ENCODE data around the gene SHISA5. TPM values are rescaled to one million over a fixed set of nuclear protein-coding genes. Genes with fewer than 3 reads are reported as not detected.

The SHISA5 gene
- total RNA-seq, 1 experiment from 2014 or later, result 226 TPM

GRCh38 chr3:48425281-48425812, 78.6 kb downstream of the SHISA5 start:
- Histone ChIP-seq H3K9me3 (no peaks in the 10 kb centered on the region), H3K27me3 (replicated peaks; ENCODE audit: control insufficient read depth, insufficient read depth, low read length) (no peaks in the 10 kb centered on the region), H3K4me1 (peaks cover 27% of the 10 kb centered on the region), H3K36me3 (ENCODE audit: control insufficient read depth, insufficient read depth, low read length) (peaks cover 12% of the 10 kb centered on the region), H3K4me3 (ENCODE audit: low read depth, low read length) (no peak overlapping the region)
- intact Hi-C loops (cut with micrococcal nuclease; ENCODE audit: unreplicated experiment), result no loop called here
- no TSS peak for BruUV-seq (replicated peaks)
- DNase-seq, result no peak
- Mint-ChIP-seq H3K4me3 (ENCODE audit: unreplicated experiment) (peak overlapping the region; percentile 8), H3K4me1 (ENCODE audit: low read depth, unreplicated experiment) (peaks cover 35% of the 10 kb centered on the region), H3K36me3 (ENCODE audit: insufficient read depth, unreplicated experiment) (peaks cover 59% of the 10 kb centered on the region), H3K9me3 (ENCODE audit: unreplicated experiment) (no peaks in the 10 kb centered on the region), H3K27ac (ENCODE audit: unreplicated experiment) (peak overlapping the region; percentile 60), H3K27me3 (ENCODE audit: insufficient read depth, unreplicated experiment) (no peaks in the 10 kb centered on the region)
- TF ChIP-seq CTCF (IDR thresholded peaks at IDR 0.05; ENCODE audit: insufficient read depth in 1 of 2, low read depth in 1 of 2, low read length in 1 of 2, severe bottlenecking in 1 of 2, unreplicated experiment in 1 of 2), result no peak
- ChIA-PET CTCF (no interaction called here), POLR2A (no interaction called here)

- Mint-ChIP-seq H3K4me3 (ENCODE audit: unreplicated experiment) (no peak overlapping the region), H3K27ac (ENCODE audit: unreplicated experiment) (no peak overlapping the region), H3K4me1 (ENCODE audit: low read depth, unreplicated experiment) (peaks cover 34% of the 10 kb centered on the region), H3K27me3 (ENCODE audit: insufficient read depth, unreplicated experiment) (no peaks in the 10 kb centered on the region), H3K9me3 (ENCODE audit: unreplicated experiment) (no peaks in the 10 kb centered on the region), H3K36me3 (ENCODE audit: insufficient read depth, unreplicated experiment) (peaks cover 64% of the 10 kb centered on the region)
- no peak for DNase-seq
- intact Hi-C loops (cut with micrococcal nuclease; ENCODE audit: unreplicated experiment), result no loop called here
- Histone ChIP-seq H3K4me1 (peaks cover 23% of the 10 kb centered on the region), H3K36me3 (ENCODE audit: control insufficient read depth, insufficient read depth, low read length) (peaks cover 13% of the 10 kb centered on the region), H3K9me3 (no peaks in the 10 kb centered on the region), H3K4me3 (ENCODE audit: low read depth, low read length) (no peak overlapping the region), H3K27me3 (replicated peaks; ENCODE audit: control insufficient read depth, insufficient read depth, low read length) (no peaks in the 10 kb centered on the region)
- no peak for TF ChIP-seq CTCF (IDR thresholded peaks at IDR 0.05; ENCODE audit: insufficient read depth in 1 of 2, low read depth in 1 of 2, low read length in 1 of 2, severe bottlenecking in 1 of 2, unreplicated experiment in 1 of 2)
- BruUV-seq (replicated peaks), result no TSS peak
- CTCF ChIA-PET, result interaction anchor here (0.6 to 2.2 kb wide), 4 partner anchors 10 to 23 kb away, joined by 3 to 21 read pairs (median 5); no protein-coding TSS in a partner anchor
- POLR2A ChIA-PET, result no interaction called here
These were observed 79.9 kb downstream of the SHISA5 start for GRCh38 chr3:48423883-48424695.

GRCh38 chr3:48423241-48423882, 80.6 kb downstream of the SHISA5 start:
- Mint-ChIP-seq H3K9me3 (ENCODE audit: unreplicated experiment) (no peaks in the 10 kb centered on the region), H3K4me3 (ENCODE audit: unreplicated experiment) (no peak overlapping the region), H3K36me3 (ENCODE audit: insufficient read depth, unreplicated experiment) (peaks cover 68% of the 10 kb centered on the region), H3K4me1 (ENCODE audit: low read depth, unreplicated experiment) (peaks cover 33% of the 10 kb centered on the region), H3K27ac (ENCODE audit: unreplicated experiment) (no peak overlapping the region), H3K27me3 (ENCODE audit: insufficient read depth, unreplicated experiment) (no peaks in the 10 kb centered on the region)
- Histone ChIP-seq H3K36me3 (ENCODE audit: control insufficient read depth, insufficient read depth, low read length) (peaks cover 14% of the 10 kb centered on the region), H3K4me1 (peaks cover 23% of the 10 kb centered on the region), H3K27me3 (replicated peaks; ENCODE audit: control insufficient read depth, insufficient read depth, low read length) (no peaks in the 10 kb centered on the region), H3K4me3 (ENCODE audit: low read depth, low read length) (no peak overlapping the region), H3K9me3 (no peaks in the 10 kb centered on the region)
- no peak for DNase-seq
- ChIA-PET CTCF (interaction anchor here (1.2 to 2.2 kb wide), 3 partner anchors 10 to 22 kb away, joined by 3 to 21 read pairs (median 7); no protein-coding TSS in a partner anchor), POLR2A (no interaction called here)
- no TSS peak for BruUV-seq (replicated peaks)
- intact Hi-C loops (cut with micrococcal nuclease; ENCODE audit: unreplicated experiment), result no loop called here
- TF ChIP-seq CTCF (IDR thresholded peaks at IDR 0.05; ENCODE audit: insufficient read depth in 1 of 2, low read depth in 1 of 2, low read length in 1 of 2, severe bottlenecking in 1 of 2, unreplicated experiment in 1 of 2), result no peak
